ENCODE data around the gene ETV1.

The ETV1 gene

DNA sequence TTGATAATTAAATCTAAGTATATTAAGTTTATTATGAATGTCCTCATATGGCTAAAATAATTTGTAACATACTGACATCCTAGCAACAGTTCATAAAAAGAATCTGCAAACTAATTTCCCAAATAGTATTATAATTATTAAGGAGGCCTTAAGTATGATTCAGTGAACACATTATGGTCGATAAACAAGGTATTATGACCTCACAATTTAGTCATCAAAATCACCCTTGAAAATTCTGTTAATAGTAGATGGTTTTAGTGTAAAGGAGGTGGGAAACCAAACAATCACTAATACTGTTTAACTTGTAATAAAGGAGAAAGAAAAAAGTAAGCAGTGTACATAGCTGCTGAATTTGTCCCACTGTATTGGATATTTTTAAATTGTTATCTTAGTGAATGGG is 2.1 kb downstream of the ETV1 start:
- in situ Hi-C loops (cut with MboI; ENCODE audit: low sequenced_read_pairs): no loop called here

DNA sequence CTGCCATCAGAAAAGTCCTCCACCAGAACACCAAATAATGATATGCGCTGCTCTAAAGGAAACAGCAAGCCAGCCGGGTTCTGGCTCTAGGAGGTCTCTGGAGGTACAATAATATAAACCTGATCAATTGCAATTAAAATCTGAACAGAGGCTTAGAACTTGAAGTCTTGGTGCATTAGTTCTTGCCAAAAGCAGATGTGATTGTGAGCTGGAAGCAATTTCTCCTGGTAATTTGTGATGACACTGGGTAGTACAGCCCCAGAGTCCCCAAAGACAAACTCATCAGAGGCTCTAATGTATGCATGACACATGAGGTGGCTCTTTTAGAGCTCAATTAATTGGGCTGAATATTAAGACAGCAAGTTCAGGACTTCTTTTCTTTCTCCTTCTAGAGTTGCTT is 3.3 kb downstream of the ETV1 start:
- in situ Hi-C loops (cut with MboI; ENCODE audit: low sequenced_read_pairs): no loop called here

DNA sequence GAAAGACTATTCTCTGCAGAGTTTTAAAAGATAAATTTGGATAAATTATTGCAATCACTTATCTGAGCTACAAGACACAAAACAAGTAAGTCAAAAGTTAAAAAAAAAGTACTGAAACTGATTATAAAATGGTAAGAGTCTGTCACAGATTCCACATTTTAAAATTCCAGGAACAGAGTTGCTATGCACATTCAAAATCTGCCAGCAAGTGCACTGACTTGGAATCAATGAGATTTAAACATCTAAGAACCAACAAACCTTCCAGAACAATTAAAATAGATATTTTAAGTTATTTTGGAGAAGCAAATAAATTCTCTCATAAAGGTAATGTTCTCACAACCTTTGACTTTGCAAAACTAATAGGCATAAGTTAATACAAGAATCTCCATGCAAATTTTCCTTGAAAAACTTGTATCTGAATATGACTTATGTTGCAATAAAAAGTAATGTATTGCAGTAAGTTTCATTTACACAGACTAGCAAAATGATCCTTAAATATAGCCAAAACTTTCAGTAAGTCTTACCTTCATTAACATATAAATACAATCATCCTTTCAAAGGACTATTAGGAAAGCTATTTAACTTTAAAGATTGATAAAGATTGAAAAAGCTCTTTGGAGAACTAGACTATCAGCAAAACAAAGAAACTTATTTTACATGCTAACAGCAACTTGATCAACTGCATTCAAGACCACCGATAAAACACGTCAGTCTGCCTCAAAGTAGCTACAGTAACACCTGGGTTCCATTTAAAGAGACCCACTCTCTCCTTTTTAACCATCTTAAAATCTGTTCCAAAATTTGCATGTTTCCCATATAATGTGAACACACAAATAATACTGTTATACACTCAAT is 4.4 kb downstream of the ETV1 start:
- in situ Hi-C loops (cut with MboI; ENCODE audit: low sequenced_read_pairs): no loop called here

DNA sequence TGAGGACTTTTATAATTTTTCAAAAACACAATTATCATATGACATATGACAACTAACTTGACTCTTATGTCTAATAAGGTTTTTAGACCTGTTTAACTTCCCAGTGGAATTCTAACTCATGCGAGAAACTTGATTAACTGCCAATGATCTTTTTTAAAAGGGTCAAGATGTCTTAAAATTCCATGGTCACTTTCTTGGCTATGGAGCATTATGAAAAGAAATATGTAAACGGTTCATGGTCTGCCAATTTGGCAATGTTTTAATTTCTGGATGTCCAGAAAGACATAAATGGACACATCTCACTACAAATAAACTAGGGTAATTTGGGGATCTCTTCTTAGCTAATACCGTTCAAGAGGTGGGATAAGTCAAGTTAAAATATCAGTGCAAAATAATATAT is 5.4 kb downstream of the ETV1 start:
- in situ Hi-C loops (cut with MboI; ENCODE audit: low sequenced_read_pairs): no loop called here

DNA sequence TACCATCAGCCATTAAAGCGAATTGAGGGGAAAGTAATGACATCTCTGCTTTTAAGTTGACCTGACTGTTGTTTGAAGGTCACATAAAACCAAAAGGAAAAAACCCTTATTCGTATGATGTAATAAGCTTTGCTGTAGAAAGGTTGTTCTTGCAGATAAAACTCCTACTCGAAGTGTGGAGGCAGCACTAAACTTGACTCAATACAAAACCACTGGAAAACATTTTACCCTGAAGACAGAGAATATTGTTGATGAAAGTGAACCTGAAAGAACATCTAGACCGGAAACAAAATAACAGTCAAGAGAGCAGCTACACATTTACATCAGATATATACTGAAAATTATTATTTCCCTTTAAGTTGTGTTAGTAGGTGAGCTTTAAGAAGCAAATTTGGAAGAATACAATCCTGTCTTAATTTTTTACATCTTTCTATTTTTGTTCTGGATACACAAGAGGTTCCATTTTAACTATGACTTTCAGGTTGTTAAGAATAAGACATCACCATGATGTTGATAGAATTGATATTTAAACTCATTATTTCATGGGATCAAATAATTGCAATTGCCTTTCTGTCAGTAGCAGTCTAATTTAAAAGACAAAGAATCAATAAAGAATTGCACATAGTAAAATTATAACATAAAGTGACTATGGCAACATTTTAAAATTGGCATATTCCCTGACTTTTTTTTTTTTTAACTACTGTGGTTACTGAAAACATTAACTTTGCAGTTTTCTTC is 6.4 kb downstream of the ETV1 start:
- in situ Hi-C loops (cut with MboI; ENCODE audit: low sequenced_read_pairs): no loop called here

DNA sequence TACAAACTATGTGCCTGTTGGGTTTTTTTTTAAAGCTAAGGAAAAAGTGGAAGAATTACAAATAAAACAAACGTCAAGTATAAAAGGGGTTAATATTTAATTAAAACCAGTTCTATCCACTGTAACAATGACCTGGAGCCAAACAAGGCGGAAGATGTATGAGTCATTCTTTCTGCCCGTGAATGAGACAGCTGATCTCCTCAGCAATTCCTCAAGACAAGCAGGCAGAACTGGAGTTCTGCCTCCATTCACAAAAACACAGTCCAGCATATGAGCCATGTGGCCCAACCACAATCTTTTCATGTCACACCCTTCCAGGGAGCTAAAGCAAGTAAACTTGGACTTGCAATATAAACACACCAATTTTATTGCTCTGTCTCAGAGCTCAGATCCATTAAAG is 8.4 kb downstream of the ETV1 start:
- in situ Hi-C loops (cut with MboI; ENCODE audit: low sequenced_read_pairs): no loop called here

DNA sequence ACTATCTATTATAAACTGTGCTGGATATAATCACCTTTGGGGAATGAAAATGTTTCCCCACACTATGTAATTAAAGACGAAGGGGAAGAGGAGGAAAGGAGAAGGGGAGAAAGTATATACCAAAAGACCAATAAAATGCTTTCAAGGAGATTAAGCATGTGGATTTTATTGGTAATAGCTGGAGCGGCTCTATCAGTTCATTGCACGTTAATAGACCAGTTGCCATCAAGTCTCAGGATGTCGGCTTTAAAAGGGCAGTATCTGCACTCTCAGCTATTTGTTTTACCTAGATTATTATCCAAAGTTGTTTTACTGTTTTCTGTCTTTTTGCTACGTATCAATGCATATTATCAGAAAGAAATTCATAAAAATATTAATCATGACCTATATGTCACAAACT is 9.0 kb downstream of the ETV1 start:
- in situ Hi-C loops (cut with MboI; ENCODE audit: low sequenced_read_pairs): no loop called here

DNA sequence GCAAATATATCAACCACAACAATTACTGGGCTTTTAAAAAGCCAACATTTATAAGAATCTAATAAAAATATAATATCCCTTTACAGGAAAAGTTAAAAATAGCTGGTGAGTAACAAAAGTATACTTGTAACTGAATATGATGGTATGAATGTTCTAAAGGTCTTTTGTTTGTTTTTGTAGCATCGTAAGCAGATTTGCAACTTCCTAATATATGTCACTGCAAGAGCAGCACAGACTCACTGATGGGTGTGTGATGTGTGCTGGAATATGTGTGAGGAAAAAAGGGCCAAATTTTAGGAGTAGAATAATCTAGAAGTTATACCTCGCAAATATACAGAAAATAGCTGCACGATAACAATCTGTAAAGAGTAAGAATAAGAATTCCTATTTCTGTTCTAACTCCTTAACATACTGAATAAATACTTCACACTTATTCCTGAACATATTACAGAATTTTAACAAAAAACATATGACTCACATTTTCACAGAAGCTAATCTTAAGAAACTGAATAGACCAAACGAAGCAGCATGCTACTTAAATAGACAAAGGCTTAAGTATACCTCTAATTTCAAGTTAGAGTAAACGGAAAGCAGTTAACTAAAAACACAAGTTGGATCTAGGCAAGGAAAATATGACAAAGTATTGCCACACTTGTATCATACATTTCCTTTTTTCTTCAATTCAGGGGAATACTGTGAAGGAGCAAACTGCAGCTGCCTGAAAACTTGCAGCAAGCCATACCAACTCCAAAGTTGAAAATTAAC is 9.6 kb downstream of the ETV1 start:
- in situ Hi-C loops (cut with MboI; ENCODE audit: low sequenced_read_pairs): no loop called here

DNA sequence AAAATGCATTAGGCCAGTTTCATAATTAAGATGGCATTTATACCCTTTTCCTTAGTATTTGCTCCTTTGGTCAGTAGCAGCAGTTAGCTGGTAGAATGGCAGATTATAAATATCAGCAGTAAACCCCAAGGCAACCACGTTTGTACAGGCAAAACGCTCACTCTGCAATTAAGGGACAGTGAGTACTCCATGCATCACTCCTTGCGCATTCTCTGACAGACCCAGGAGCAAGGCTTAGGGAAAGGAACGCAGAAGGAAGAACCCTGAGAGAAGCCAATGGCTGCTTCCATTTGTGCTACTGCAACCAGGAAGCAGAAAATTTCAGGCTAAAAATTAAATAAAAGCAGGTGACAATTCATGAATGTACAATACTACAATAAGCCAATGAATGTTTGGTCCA is 12.9 kb downstream of the ETV1 start:
- in situ Hi-C loops (cut with MboI; ENCODE audit: low sequenced_read_pairs): no loop called here

DNA sequence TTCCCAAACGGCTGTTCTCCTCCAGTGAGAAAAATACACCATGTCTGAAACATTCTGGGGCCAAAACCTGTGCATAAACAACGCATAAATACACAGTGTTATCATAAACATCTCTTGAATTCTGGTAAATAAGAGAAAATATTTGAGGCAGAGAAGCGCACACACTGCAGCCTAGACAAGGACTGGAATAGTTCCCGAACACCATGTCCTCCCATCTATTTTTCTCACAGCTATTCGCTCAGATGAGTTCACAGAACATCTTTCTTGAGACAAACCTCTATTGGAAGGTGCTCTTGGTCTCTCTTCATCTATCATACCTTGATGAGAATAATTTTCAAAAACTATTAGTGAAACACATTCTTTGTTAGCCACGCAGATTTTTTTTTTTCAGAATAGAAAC is 24.4 kb downstream of the ETV1 start:
- in situ Hi-C loops (cut with MboI; ENCODE audit: low sequenced_read_pairs): no loop called here

DNA sequence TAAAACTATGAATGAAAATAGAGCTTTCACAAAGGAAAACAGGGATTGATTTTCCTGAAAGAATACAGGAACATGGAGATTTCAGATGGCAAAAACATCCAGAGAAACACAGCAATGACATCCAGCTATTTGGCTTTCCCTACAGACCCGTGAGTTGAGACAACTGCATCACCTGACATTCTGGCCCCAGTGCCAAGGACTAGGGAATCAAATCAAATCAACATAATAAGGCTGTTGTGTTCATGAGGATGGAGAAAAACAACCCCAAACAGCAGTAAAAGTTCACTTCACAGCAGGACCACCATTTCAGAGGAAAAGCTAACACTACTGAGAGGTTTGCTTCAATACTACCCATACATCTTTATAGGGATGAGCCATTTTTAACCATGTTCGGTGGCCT is 25.5 kb downstream of the ETV1 start:
- in situ Hi-C loops (cut with MboI; ENCODE audit: low sequenced_read_pairs): no loop called here

DNA sequence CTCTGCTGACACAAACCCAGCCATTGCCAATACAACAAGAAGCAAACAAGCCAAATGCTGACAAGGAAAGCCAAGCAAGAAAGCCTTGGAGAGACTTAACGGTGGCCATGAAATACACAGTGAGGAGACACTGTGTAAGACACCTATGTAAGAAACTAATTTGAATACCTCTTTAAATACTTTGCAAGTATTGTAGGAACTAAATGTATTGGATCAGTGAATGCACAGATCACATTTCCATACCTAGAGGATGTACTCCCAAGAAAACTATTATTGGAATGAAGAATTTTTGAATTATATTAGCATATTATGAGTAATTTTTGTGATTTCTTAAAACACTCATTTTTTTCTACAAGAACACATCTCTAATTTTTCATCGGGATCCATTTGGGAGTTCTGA is 34.0 kb downstream of the ETV1 start:
- in situ Hi-C loops (cut with MboI; ENCODE audit: low sequenced_read_pairs): no loop called here

DNA sequence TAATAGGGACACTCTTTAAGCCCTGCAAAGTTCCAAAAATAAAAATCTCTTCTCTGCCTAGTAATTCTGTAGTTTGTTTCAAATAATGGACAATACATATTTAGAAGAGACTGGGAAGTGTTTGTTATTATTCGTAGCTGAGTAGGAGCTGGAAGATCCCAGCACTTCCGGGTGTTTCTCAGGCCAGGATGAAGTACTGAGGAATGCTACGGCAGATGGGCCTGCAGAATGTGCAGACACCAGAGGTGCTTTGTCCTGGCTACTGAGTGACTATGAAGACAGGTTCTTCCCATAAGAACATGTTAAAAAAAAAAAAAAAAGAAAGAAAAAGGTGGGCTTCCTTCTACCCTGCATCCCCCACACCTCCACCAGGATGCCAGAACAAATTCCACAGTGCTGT is 36.1 kb downstream of the ETV1 start:
- in situ Hi-C loops (cut with MboI; ENCODE audit: low sequenced_read_pairs): no loop called here

DNA sequence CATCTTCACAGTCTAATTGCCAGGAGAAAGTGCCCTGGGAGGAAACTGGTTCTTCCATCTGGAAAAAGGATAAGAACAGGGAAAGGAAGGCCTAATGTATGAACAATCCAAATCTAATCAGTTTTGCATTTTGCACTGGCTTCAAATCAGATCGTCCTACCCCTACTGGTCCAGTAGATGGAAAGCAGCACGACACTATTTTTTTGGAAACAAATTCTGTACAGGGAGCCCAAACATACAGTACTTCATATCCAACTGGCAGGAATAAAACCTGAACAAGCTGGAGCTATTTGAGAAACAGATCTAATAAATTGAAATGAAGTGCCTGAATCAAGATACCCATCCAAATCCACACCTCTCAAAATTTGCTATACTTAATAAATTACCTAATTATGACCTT is 36.5 kb downstream of the ETV1 start:
- in situ Hi-C loops (cut with MboI; ENCODE audit: low sequenced_read_pairs): no loop called here

DNA sequence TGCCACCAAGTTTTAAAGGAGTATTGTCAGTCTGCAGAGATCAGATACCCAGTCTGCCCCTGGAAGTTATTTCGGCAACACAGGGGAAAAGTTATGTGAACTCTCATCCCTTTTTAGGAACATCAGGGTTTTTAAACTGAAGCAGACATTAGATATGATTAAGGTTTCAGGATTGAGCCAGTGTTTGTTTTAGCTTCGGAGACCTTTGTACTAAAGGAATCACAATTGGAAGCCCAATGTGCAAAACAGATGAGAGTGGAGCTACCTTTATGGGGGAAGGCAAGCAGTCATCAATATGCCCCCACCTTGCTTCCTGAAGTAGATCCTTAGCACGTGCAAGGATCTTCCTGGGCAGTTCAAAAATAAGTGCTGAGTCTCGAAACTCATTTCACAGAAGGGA is 39.5 kb downstream of the ETV1 start:
- in situ Hi-C loops (cut with MboI; ENCODE audit: low sequenced_read_pairs): no loop called here

DNA sequence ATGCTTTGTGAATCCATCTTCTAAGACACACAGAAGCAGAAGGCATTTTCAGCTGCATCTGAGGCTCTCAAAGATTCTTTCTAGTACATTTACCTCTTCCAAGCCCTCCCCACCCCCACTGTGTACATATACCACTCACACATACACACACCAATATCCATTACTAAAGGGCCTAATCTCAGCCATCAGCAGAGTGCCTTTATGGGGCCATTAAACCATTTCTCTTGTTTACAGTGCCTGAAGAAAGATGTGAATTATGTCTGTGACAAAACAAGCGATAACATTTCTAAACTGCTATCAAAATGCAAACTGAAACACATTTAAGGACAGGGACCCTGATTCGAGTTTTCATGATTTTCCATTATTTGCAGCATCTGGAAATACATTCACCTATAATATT is 40.0 kb downstream of the ETV1 start:
- in situ Hi-C loops (cut with MboI; ENCODE audit: low sequenced_read_pairs): no loop called here

DNA sequence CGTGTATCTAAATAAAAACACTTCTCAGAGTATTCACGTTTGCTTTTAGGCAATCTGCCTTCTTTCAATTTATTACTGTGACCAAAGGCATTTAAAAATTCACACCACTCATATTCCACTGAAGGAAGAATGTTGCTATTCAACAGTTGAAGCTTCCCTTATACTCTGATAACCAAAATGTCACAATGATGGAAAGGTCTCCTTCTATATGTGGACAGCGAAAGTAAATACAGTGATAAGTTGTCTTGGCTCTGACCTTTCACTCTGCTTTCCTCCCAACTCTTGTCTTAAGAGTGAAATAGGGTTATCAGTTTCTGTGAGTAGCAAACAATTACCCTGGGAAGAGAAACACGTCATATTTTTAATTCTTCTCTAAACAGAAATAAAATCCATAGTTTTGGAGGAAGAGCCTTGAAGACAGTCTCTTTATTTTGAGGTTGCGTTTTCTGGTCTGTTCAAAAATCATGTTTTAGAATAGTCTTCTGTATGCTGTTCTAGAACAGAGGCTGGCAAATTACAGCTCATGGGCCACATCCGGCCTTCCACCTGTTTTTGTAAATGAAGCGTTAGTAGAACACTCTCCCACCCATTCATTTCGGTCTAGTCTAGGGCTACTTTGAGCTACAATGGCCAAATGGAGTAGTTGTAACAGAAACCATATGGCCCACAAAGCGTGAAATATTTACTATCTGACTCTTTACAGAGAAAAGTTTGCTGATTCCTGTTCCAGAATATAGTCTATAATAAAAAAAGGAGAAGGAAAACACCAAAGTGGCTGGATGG is 41.3 kb downstream of the ETV1 start:
- in situ Hi-C loops (cut with MboI; ENCODE audit: low sequenced_read_pairs): no loop called here

DNA sequence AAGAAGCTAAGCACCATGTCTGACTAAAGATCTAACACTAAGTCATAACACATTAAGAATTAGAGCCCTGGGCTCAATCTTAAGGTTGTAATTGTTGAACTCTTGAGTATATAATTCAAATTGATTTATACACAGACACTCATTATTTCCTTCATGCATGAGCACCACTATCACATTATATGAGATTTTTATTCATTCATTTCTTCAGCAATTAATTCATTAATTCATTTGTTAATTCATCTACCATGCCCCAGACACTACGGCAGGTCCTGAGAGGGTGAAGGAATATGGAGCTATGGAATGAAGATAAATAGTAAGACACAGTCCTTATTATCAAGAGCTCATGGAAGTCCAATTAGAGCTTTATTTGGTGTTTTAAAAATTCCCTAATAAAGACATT is 41.9 kb downstream of the ETV1 start:
- in situ Hi-C loops (cut with MboI; ENCODE audit: low sequenced_read_pairs): no loop called here

DNA sequence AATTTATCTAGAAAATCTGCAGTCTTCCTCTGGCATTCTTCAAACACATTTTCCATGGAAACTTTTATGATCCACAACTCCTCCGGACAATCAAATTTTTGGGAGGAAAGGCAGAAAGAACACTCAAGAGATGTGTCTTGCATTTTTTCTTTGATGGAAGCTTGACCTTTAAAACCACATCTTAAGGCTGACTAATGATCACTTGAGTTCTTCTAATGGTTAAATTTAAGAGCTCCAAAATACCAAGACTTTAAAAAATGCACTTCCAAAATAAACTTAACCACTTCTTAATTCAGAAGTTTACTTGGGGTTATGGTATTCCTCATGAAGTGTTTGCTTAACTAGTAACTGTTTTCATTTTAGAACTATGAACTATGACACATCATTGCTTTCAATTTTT is 43.3 kb downstream of the ETV1 start:
- in situ Hi-C loops (cut with MboI; ENCODE audit: low sequenced_read_pairs): no loop called here

DNA sequence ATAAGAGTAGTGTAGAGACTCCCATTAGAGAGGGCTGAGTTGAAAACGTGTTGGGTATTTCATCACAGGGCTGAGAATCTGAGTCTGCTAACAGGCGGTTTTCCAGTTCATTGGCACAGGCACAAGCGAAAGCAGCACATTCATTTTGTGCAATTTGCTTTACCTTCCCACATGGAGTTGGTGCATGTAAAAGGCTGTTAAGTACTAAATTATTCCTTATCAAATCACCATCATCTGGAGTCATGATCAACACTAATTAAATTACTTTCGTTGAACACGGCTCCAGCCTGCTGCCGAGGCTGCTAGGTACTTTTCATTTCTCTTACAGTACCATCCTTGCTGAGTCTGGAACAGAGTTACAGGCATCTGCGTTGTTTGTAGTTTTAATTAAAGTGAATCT is 43.8 kb downstream of the ETV1 start:
- in situ Hi-C loops (cut with MboI; ENCODE audit: low sequenced_read_pairs): no loop called here

DNA sequence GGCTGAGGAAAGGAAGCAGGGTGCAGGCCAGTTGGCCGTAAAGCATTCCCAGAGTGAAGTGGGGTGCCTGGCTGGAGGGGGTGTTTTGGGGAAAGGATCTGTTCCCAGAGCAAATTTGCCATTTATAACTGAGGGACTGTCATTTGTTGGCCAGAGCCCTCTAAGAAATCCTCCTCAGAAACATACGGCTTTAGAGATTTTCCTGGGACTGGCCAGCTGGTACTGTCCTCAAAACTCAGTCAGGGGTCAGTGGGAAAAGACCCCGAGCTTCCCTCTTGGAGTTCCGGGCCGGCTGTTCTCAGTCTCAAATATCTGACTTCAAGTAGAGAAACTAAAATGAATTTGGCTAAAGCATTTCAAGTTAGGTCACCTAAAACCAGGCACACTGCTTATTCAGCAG is 55.9 kb downstream of the ETV1 start:
- in situ Hi-C loops (cut with MboI; ENCODE audit: low sequenced_read_pairs): no loop called here
